GM12865 (cell line): ENCODE data around the gene CUEDC2.

Experiments
- DNase-seq: peaks from one replicate; pipeline ENCODE4 v3.0.0; 2010; ENCODE audit warnings: low read depth
- H3K4me3 ChIP-seq: 2 replicates; pipeline ENCODE4 v1.5.1; 2011; ENCODE audit warnings: mild to moderate bottlenecking, low read depth, low read length, control low read depth
- CTCF ChIP-seq: IDR thresholded peaks from 2 replicates; pipeline ENCODE4 v1.5.1; 2011; ENCODE audit warnings: low read length, control low read depth, low read depth, inconsistent platforms; ENCODE audit not compliant: insufficient read depth; ENCODE audit errors: missing control alignments

Gene CUEDC2

GRCh38 chr10:102453502-102453901 lies 21.1 kb upstream of the CUEDC2 start:
- TF ChIP-seq CTCF = no peak
- no peak for DNase-seq
- H3K4me3 ChIP-seq = no peak overlapping the region

- DNase-seq = peak; percentile 38
- no peak overlapping the region for H3K4me3 ChIP-seq
- TF ChIP-seq CTCF = no peak
Measured at GRCh38 chr10:102452672-102453340, 20.4 kb upstream of the CUEDC2 start.

GRCh38 chr10:102451105-102451969 lies 19.0 kb upstream of the CUEDC2 start, which contains the start of gene C10orf95:
Gene C10orf95 (minus strand): TSS chr10:102451543. CDS start chr10:102451093, 450 bp downstream.
- peak; percentile 10 for DNase-seq
- H3K4me3 ChIP-seq = peak within 1 kb of the TSS; percentile 95
- TF ChIP-seq CTCF = no peak

- H3K4me3 ChIP-seq = peak overlapping the region; percentile 95
- peak; percentile 97 for DNase-seq
- no peak for TF ChIP-seq CTCF
Measured at GRCh38 chr10:102450374-102451104, 18.2 kb upstream of the CUEDC2 start.

- no peak for DNase-seq
- no peak for TF ChIP-seq CTCF
- peak overlapping the region; percentile 95 for H3K4me3 ChIP-seq
Measured at GRCh38 chr10:102450124-102450373, 17.7 kb upstream of the CUEDC2 start.

GRCh38 chr10:102449321-102450123 lies 17.1 kb upstream of the CUEDC2 start:
- peak; percentile 93 for DNase-seq
- no peak for TF ChIP-seq CTCF
- H3K4me3 ChIP-seq = peak overlapping the region; percentile 95
